H1 (cell line): Measurements from ENCODE around the gene LAYN. TPM values are rescaled to one million over a fixed set of nuclear protein-coding genes. Genes with fewer than 3 reads are reported as not detected.

ENCODE experiments used
- CREB1 ChIP-seq: IDR thresholded peaks from 2 replicates; pipeline ENCODE4 v1.6.1; 2012; ENCODE audit warnings: inconsistent platforms
- CTCF ChIP-seq, 3 experiments: IDR thresholded peaks; 1 replicate in 2 of 3; 2 replicates in 1 of 3; pipeline versions ENCODE4 v1.5.1 to v1.6.1; 2011; ENCODE audit warnings: low read length in 3 of 3, mild to moderate bottlenecking in 3 of 3, inconsistent platforms in 2 of 3, low read depth in 1 of 3, moderate library complexity in 1 of 3; ENCODE audit not compliant: insufficient read depth in 1 of 3; ENCODE audit errors: control extremely low read depth in 1 of 3
- polyA plus RNA-seq, 7 experiments: library from polyadenylated mRNA; depleted of rRNA in 3 of 7; stranded (reverse) in 5 of 7; unstranded in 2 of 7; fragments of >200 nt in 5 of 7; fragments of 200-250 nt in 2 of 7; gene quantifications; 1 replicate in 5 of 7; 2 replicates in 1 of 7; 4 replicates in 1 of 7; pipeline versions ENCODE4 v1.2.1 to v1.2.3, GENCODE V29; 2011 to 2013; ENCODE audit warnings: missing spikeins in 2 of 7, mixed read lengths in 2 of 7
- total RNA-seq: library from RNA; stranded (reverse); fragmentation: NEBNext Ultra II Directional; extraction: Animal tissue kit (Norgen Biotek cat#: 25700); gene quantifications from 2 replicates; pipeline ENCODE4 v1.2.1, GENCODE V29; 2021

The LAYN gene
- total and polyA plus RNA-seq, 2 of the 8 experiments (the other 6 are each of a cell fraction or from before 2014, with no cell fraction given): 4.2 to 9.3 TPM

DNA sequence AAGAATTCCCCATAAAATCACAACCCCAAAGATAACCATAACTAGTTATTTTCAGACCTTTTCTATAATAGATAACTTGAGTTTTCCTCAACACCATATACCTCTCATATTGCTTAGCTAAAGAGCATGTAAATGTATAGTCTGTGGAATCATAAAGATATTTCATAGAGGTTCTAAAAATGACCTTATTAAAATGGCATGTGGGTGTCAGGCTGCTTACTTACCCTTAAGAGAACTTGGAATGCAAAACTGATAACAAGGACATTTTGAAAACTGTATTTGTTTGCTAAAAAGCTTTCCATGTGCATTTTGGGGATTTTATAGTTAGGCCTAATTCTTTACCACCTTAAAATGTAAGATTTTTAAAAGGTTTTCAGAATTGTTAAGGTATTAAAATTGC, 66.5 kb downstream of the LAYN start (continued):
- no peak for TF ChIP-seq CTCF (IDR thresholded peaks at IDR 0.05; ENCODE audit: control extremely low read depth in 1 of 3, insufficient read depth in 1 of 3, low read depth in 1 of 3, low read length in 3 of 3)
- TF ChIP-seq CREB1: no peak
